GM12865 (cell line): Measurements from ENCODE around the gene STARD10.

ENCODE experiments used
- DNase-seq: peaks from one replicate; pipeline ENCODE4 v3.0.0; 2010; ENCODE audit warnings: low read depth
- H3K4me3 ChIP-seq: 2 replicates; pipeline ENCODE4 v1.5.1; 2011; ENCODE audit warnings: mild to moderate bottlenecking, low read depth, low read length, control low read depth
- CTCF ChIP-seq: IDR thresholded peaks from 2 replicates; pipeline ENCODE4 v1.5.1; 2011; ENCODE audit warnings: low read length, control low read depth, low read depth, inconsistent platforms; ENCODE audit not compliant: insufficient read depth; ENCODE audit errors: missing control alignments

Gene STARD10

GRCh38 chr11:72825661-72826060 lies 31.8 kb upstream of the STARD10 start:
- TF ChIP-seq CTCF = no peak
- no peak for DNase-seq
- H3K4me3 ChIP-seq = no peak overlapping the region

DNA sequence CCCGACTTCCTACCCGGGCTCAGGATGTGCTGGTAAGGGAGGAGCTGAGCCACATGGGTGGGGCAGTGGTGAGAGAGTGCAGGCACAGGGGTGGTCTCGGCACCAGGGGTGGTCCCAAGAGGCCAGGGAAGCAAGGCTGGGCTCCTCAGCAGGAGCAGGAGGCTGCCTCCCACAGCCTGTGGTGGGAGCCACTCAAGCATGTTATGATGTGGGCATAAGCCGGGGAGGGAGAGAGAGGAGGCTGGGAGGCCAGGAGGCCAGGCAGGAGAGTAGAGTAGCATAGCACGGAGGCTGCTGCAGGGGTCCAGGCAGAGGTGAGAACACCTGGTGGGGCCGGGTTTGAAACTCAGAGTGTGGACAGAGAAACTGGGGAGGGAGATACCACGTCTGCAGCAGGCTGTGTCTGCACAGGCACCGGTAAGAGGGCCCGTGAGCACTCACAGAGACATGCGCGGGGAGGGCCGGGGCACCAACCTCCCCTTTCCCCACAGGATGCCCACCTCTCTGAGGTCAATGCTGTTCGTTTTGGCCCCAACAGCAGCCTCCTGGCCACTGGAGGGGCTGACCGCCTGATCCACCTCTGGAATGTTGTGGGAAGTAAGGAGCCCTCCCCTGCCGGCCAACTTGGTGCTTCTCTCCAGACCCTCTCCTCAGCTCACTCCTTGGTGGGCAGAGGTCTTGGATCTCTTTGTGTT lies 31.1 kb upstream of the STARD10 start:
- no peak overlapping the region for H3K4me3 ChIP-seq
- TF ChIP-seq CTCF = no peak

DNA sequence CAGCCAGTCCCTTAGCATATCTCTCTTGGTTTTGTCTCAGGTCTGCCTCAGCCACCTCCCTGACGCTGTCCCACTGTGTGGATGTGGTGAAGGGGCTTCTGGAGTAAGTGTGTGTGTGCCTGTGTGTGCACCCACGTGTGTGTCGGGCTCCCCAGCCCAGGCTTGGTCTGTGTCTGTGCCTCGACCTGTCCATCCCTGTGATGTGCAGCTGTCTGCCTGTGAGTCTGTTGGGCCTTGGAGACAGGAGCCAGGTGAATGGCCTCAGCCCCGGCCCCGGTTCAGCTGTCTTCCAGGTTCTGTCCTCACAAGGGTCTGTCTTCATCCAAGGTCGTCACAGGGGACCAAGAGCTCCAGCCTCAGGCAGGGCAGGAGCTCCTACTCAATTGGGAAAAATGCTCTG lies 30.2 kb upstream of the STARD10 start:
- DNase-seq = peak; percentile 17
- no peak for TF ChIP-seq CTCF
- H3K4me3 ChIP-seq = no peak overlapping the region

More for the DNA sequence above, 31.1 kb upstream of the STARD10 start:
- DNase-seq = peak; percentile 11

- TF ChIP-seq CTCF = no peak
- DNase-seq = peak; percentile 18
- H3K4me3 ChIP-seq = no peak overlapping the region
Measured at GRCh38 chr11:72823105-72823804, 29.4 kb upstream of the STARD10 start.

DNA sequence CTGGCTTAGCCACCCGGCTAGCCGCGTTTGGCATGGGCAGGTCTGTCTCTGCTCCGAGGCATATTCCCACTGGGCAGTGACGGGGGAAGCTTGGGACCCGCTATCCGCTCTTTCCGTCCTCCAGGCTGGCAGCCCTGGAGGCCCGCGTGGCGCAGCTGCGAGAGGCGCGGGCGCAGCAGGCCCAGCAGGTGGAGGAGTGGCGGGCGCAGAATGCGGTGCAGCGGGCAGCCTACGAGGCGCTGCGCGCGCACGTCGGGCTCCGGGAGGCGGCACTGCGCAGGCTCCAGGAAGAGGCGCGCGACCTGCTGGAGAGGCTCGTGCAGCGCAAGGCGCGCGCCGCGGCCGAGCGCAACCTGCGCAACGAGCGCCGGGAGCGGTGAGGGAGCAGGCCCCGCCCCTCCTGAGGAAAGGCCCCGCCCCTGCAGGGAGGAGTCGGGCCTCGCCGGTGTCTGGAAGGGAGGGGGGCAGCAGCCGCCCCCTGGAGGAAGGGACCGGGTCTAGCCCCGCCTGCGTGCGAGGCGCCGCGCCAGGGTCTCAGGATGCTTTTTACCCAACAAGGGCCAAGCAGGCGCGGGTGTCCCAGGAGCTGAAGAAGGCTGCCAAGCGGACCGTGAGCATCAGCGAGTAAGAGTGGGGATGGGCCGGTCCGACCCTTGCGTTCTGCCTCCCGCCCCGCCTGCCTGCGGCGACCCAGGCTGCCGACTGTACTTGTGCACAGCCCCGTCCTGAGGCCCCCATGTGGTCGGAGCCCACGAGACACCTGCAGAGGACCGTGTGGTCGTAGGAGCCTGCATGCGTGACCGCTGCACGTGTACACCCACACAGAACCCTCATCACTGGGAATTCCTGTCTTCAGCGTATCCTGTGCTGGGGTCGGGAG lies 28.3 kb upstream of the STARD10 start:
- no peak overlapping the region for H3K4me3 ChIP-seq
- DNase-seq = peak; percentile 67
- TF ChIP-seq CTCF = no peak

DNA sequence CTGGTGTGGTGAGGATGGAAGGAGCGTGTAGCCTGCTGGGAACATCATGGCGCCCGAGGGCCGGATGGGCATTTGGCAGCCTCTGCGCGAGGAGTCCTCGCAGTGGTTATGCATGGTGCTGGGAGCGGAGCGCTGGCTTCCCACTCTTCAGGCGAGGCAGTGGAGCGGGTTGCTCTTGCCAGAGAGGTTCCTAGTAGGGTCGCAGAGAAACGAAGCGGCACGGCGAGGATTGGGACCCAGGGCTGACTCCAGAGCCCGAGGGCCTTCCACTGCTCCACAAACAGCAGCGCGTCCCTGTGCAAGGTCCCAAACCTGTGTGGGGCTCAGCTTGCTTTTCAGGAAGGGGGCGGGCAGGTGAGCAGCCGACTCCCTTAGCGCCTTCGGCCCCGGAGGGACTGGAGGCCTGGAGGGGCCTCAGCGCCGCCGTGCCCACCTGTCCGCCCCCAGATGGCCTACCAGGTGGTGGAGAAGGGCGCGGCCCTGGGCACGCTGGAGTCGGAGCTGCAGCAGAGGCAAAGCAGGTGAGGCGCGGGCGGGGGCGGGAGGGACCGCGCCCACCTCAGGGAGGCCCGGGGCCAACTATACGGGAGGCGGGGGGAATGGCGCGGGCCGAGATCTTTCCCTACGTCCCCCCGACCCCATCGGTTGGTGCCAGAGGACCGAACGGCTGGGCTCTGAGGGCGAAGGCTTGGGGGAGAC lies 27.5 kb upstream of the STARD10 start:
- H3K4me3 ChIP-seq = no peak overlapping the region
- peak; percentile 5 for DNase-seq
- no peak for TF ChIP-seq CTCF
